ENCODE measurements around the gene MELTF.

Gene MELTF

GRCh38 chr3:197019535-197019934, 10.1 kb downstream of the MELTF start:
- no peak for ATAC-seq
- TF ChIP-seq PPARA (CRISPR knock-in tag; IDR thresholded peaks at IDR 0.05; ENCODE audit: borderline replicate concordance) (no peak), CREB5 (CRISPR knock-in tag; IDR thresholded peaks at IDR 0.05; ENCODE audit: low read depth) (no peak), ARNTL (CRISPR knock-in tag; IDR thresholded peaks at IDR 0.05; ENCODE audit: borderline replicate concordance, low read depth) (no peak), ZFP30 (CRISPR knock-in tag; IDR thresholded peaks at IDR 0.05) (no peak), ZNF8 (CRISPR knock-in tag; IDR thresholded peaks at IDR 0.05) (no peak), ZC3H10 (CRISPR knock-in tag; IDR thresholded peaks at IDR 0.05) (no peak)

- ATAC-seq: no peak
- no peak for TF ChIP-seq ZNF565 (CRISPR knock-in tag; conservative IDR thresholded peaks at IDR 0.05; ENCODE audit: low read depth)
- no peak for TF ChIP-seq ZC3H10 (CRISPR knock-in tag; IDR thresholded peaks at IDR 0.05)
- TF ChIP-seq PATZ1 (CRISPR knock-in tag; IDR thresholded peaks at IDR 0.05; ENCODE audit: borderline replicate concordance): no peak
- no peak for TF ChIP-seq SNAI2 (CRISPR knock-in tag; IDR thresholded peaks at IDR 0.05)
- no peak for TF ChIP-seq PPARA (CRISPR knock-in tag; IDR thresholded peaks at IDR 0.05; ENCODE audit: borderline replicate concordance)
- TF ChIP-seq CREB5 (CRISPR knock-in tag; IDR thresholded peaks at IDR 0.05; ENCODE audit: low read depth): no peak
- TF ChIP-seq OSR1 (CRISPR knock-in tag; IDR thresholded peaks at IDR 0.05): no peak
- TF ChIP-seq ZNF8 (CRISPR knock-in tag; IDR thresholded peaks at IDR 0.05): no peak
- TF ChIP-seq TOX (CRISPR knock-in tag; IDR thresholded peaks at IDR 0.05; ENCODE audit: borderline replicate concordance): no peak
These were observed 10.6 kb downstream of the MELTF start for GRCh38 chr3:197019021-197019420.

- ATAC-seq: no peak
- TF ChIP-seq OSR1 (CRISPR knock-in tag; IDR thresholded peaks at IDR 0.05) (no peak), GLIS3 (CRISPR knock-in tag; IDR thresholded peaks at IDR 0.05) (no peak), ZFP30 (CRISPR knock-in tag; IDR thresholded peaks at IDR 0.05) (no peak), ZFP3 (CRISPR knock-in tag; IDR thresholded peaks at IDR 0.05) (no peak), SNAI2 (CRISPR knock-in tag; IDR thresholded peaks at IDR 0.05) (no peak), ZNF70 (CRISPR knock-in tag; IDR thresholded peaks at IDR 0.05) (no peak)
These were observed 12.6 kb downstream of the MELTF start for GRCh38 chr3:197017003-197017402.

- ATAC-seq: no peak
These were observed 13.6 kb downstream of the MELTF start for GRCh38 chr3:197015790-197016736.

GRCh38 chr3:197014942-197015575, 14.6 kb downstream of the MELTF start:
- no peak for TF ChIP-seq ISL1 (CRISPR knock-in tag; IDR thresholded peaks at IDR 0.05)
- TF ChIP-seq ZFP3 (CRISPR knock-in tag; IDR thresholded peaks at IDR 0.05): no peak
- no peak for TF ChIP-seq CREB5 (CRISPR knock-in tag; IDR thresholded peaks at IDR 0.05; ENCODE audit: low read depth)
- TF ChIP-seq TCF4 (CRISPR knock-in tag; IDR thresholded peaks at IDR 0.05; ENCODE audit: borderline replicate concordance): no peak
- TF ChIP-seq BACH2 (CRISPR knock-in tag; IDR thresholded peaks at IDR 0.05; ENCODE audit: borderline replicate concordance): no peak
- TF ChIP-seq RARB (CRISPR knock-in tag; IDR thresholded peaks at IDR 0.05): no peak
- TF ChIP-seq ZFP30 (CRISPR knock-in tag; IDR thresholded peaks at IDR 0.05): no peak
- TF ChIP-seq ZNF8 (CRISPR knock-in tag; IDR thresholded peaks at IDR 0.05): no peak
- TF ChIP-seq ZNF70 (CRISPR knock-in tag; IDR thresholded peaks at IDR 0.05): no peak
- no peak for ATAC-seq

More at GRCh38 chr3:197015790-197016736, 13.6 kb downstream of the MELTF start:
- TF ChIP-seq CSDC2 (CRISPR knock-in tag; IDR thresholded peaks at IDR 0.05) (no peak), GLIS3 (CRISPR knock-in tag; IDR thresholded peaks at IDR 0.05) (no peak), ZNF8 (CRISPR knock-in tag; IDR thresholded peaks at IDR 0.05) (no peak)
